Natural killer cell (primary cell): Measurements from ENCODE around the gene CLDN9. TPM values are rescaled to one million over a fixed set of nuclear protein-coding genes. Genes with fewer than 3 reads are reported as not detected.
"Not testable (repeated sequence)": the region's sequence is repeated elsewhere in the genome, so short reads cannot be mapped to it uniquely, and the experiment has no call there.

Experiments
- ATAC-seq, 3 donors: fragments of 150-1000 bp in 2 of 3; fragments of 200-7000 bp in 1 of 3; cut with Tn5 transposase; 1 replicate in 1 of 3; 2 replicates in 2 of 3; pipeline ENCODE4 v1.10.0; 2021; ENCODE audit warnings: mild to moderate bottlenecking in 2 of 3, moderate library complexity in 2 of 3
- DNase-seq, 2 donors: peaks; one replicate each; pipeline versions ENCODE4 v3.0.0 to v3.0.0-alpha.2; 2013 to 2021; ENCODE audit warnings: mixed read lengths in 1 of 2
- H3K27ac ChIP-seq: one replicate; pipeline ENCODE4 v1.5.1; 2013; ENCODE audit warnings: mild to moderate bottlenecking, low read length
- H3K27me3 ChIP-seq: one replicate; pipeline ENCODE4 v1.6.1; 2013; ENCODE audit warnings: low read length; ENCODE audit not compliant: control insufficient read depth, insufficient read depth
- H3K36me3 ChIP-seq: one replicate; pipeline ENCODE4 v1.6.1; 2013; ENCODE audit warnings: low read length; ENCODE audit not compliant: control insufficient read depth, insufficient read depth
- H3K4me1 ChIP-seq: one replicate; pipeline ENCODE4 v1.6.1; 2013; ENCODE audit warnings: low read length; ENCODE audit not compliant: control insufficient read depth, insufficient read depth
- H3K4me3 ChIP-seq: one replicate; pipeline ENCODE4 v1.5.1; 2013; ENCODE audit warnings: low read length
- H3K9me3 ChIP-seq: one replicate; pipeline ENCODE4 v1.6.1; 2013; ENCODE audit warnings: low read length; ENCODE audit not compliant: control insufficient read depth, insufficient read depth
- H3K27ac Mint-ChIP-seq, 2 donors: one replicate each; pipeline ENCODE4 v1.8.0; 2022; ENCODE audit warnings: mild to moderate bottlenecking in 2 of 2, mixed read lengths in 2 of 2, moderate library complexity in 1 of 2
- H3K27me3 Mint-ChIP-seq, 2 donors: one replicate each; pipeline ENCODE4 v1.8.0; 2022; ENCODE audit warnings: low read depth in 2 of 2, mixed read lengths in 2 of 2
- H3K36me3 Mint-ChIP-seq: one replicate; pipeline ENCODE4 v1.8.0; 2022; ENCODE audit warnings: mixed read lengths
- H3K4me1 Mint-ChIP-seq, 2 donors: one replicate each; pipeline ENCODE4 v1.8.0; 2022; ENCODE audit warnings: mixed read lengths in 2 of 2
- H3K4me3 Mint-ChIP-seq: one replicate; pipeline ENCODE4 v1.8.0; 2022; ENCODE audit warnings: mild to moderate bottlenecking, moderate library complexity, mixed read lengths
- H3K9me3 Mint-ChIP-seq, 2 donors: one replicate each; pipeline ENCODE4 v1.8.0; 2022; ENCODE audit warnings: mixed read lengths in 2 of 2
- CTCF ChIP-seq: fragments of 200-600 bp; IDR thresholded peaks from one replicate; pipeline ENCODE4 v1.8.0; 2022; ENCODE audit warnings: antibody characterized with exemption
- WGBS: methylation state at CpG from one replicate; pipeline ENCODE4 v1.1.7; 2013; ENCODE audit warnings: missing lambda C conversion rate; ENCODE audit not compliant: insufficient coverage; 5-methylcytosine and 5-hydroxymethylcytosine counted together
- intact Hi-C: fragments of 100-400 bp; cut with micrococcal nuclease; formaldehyde crosslinking; loops from one replicate; pipeline ENCODE4 v1.14.2; 2022
- total RNA-seq, 4 donors: library from RNA; stranded (reverse); fragments of 120-200 nt in 1 of 4; gene quantifications; one replicate each; pipeline versions ENCODE4 v1.2.3 to v1.2.4, GENCODE V29; 2013 to 2022

CLDN9 gene
- total RNA-seq, 3 donors from 2014 or later (not counting 1 experiment from before 2014, with no cell fraction given): 0.34 to 0.35 TPM; not detected in 1

- ATAC-seq: no peak
- Histone ChIP-seq H3K4me3 (no peak overlapping the region), H3K9me3 (no peaks in the 10 kb centered on the region), H3K27ac (no peak overlapping the region), H3K4me1 (peaks cover 80% of the 10 kb centered on the region), H3K36me3 (peaks cover 3% of the 10 kb centered on the region), H3K27me3 (peaks cover 13% of the 10 kb centered on the region)
- Mint-ChIP-seq H3K27ac (no peak overlapping the region), H3K4me3 (no peak overlapping the region), H3K36me3 (no peaks in the 10 kb centered on the region), H3K9me3 (no peaks in the 10 kb centered on the region), H3K4me1 (peaks cover 35 to 52% of the 10 kb centered on the region in 2 donors), H3K27me3 (peaks cover 10 to 15% of the 10 kb centered on the region in 2 donors)
- intact Hi-C loops: no loop called here
- DNase-seq: no peak
- no peak for TF ChIP-seq CTCF
- 88% methylated on average over 26 of the region's 26 CpGs for WGBS
Observed at GRCh38 chr16:3049921-3050481, 37.3 kb downstream of the CLDN9 start.

GRCh38 chr16:3050487-3050886 is 37.8 kb downstream of the CLDN9 start:
- H3K27ac ChIP-seq: no peak overlapping the region
- TF ChIP-seq CTCF: no peak
- peaks cover 36 to 52% of the 10 kb centered on the region in 2 donors for H3K4me1 Mint-ChIP-seq
- DNase-seq (no peak), ATAC-seq (no peak)
- no peaks in the 10 kb centered on the region for H3K9me3 Mint-ChIP-seq
- 86% methylated on average over 5 of the region's 5 CpGs for WGBS
- peaks cover 4% of the 10 kb centered on the region for H3K36me3 ChIP-seq
- peaks cover 80% of the 10 kb centered on the region for H3K4me1 ChIP-seq
- intact Hi-C loops: no loop called here
- H3K9me3 ChIP-seq: no peaks in the 10 kb centered on the region
- no peak overlapping the region for H3K4me3 ChIP-seq
- H3K27ac Mint-ChIP-seq: no peak overlapping the region
- H3K4me3 Mint-ChIP-seq: no peak overlapping the region
- H3K27me3 Mint-ChIP-seq: peaks cover 5 to 13% of the 10 kb centered on the region in 2 donors
- H3K36me3 Mint-ChIP-seq: no peaks in the 10 kb centered on the region
- H3K27me3 ChIP-seq: peaks cover 9% of the 10 kb centered on the region

GRCh38 chr16:3051009-3051408 is 38.3 kb downstream of the CLDN9 start:
- H3K36me3 ChIP-seq: peaks cover 7% of the 10 kb centered on the region
- no peak overlapping the region for H3K4me3 ChIP-seq
- no peak for TF ChIP-seq CTCF
- peaks cover 9% of the 10 kb centered on the region for H3K27me3 ChIP-seq
- no peaks in the 10 kb centered on the region for H3K9me3 ChIP-seq
- intact Hi-C loops: no loop called here
- Mint-ChIP-seq H3K27ac (no peak overlapping the region), H3K36me3 (no peaks in the 10 kb centered on the region), H3K27me3 (peaks cover 5 to 13% of the 10 kb centered on the region in 2 donors), H3K9me3 (no peaks in the 10 kb centered on the region), H3K4me1 (peaks cover 39 to 57% of the 10 kb centered on the region in 2 donors), H3K4me3 (no peak overlapping the region)
- H3K4me1 ChIP-seq: peaks cover 80% of the 10 kb centered on the region
- no peak for DNase-seq
- ATAC-seq: no peak
- 51% methylated on average over 4 of the region's 4 CpGs for WGBS
- no peak overlapping the region for H3K27ac ChIP-seq

GRCh38 chr16:3051494-3051893 is 38.8 kb downstream of the CLDN9 start:
- DNase-seq: no peak
- Histone ChIP-seq H3K4me1 (peaks cover 80% of the 10 kb centered on the region), H3K27ac (no peak overlapping the region), H3K36me3 (peaks cover 7% of the 10 kb centered on the region), H3K9me3 (no peaks in the 10 kb centered on the region), H3K4me3 (no peak overlapping the region), H3K27me3 (peaks cover 6% of the 10 kb centered on the region)
- 84% methylated on average over 8 of the region's 9 CpGs for WGBS
- ATAC-seq: no peak
- no peak for TF ChIP-seq CTCF
- Mint-ChIP-seq H3K36me3 (no peaks in the 10 kb centered on the region), H3K27ac (no peak overlapping the region), H3K9me3 (no peaks in the 10 kb centered on the region), H3K4me1 (peaks cover 39 to 58% of the 10 kb centered on the region in 2 donors), H3K27me3 (peaks cover 5 to 13% of the 10 kb centered on the region in 2 donors), H3K4me3 (no peak overlapping the region)
- intact Hi-C loops: no loop called here

- DNase-seq, H3K36me3 Mint-ChIP-seq: not testable (repeated sequence)
- peaks cover 39 to 63% of the 10 kb centered on the region in 2 donors for H3K4me1 Mint-ChIP-seq
Observed at GRCh38 chr16:3052571-3053329, 40.0 kb downstream of the CLDN9 start.

More at GRCh38 chr16:3052571-3053329, 40.0 kb downstream of the CLDN9 start:
- intact Hi-C loops, H3K9me3 Mint-ChIP-seq, H3K4me3 ChIP-seq, H3K9me3 ChIP-seq, H3K27ac ChIP-seq, H3K27me3 ChIP-seq, H3K4me3 Mint-ChIP-seq: not testable (repeated sequence)
- Histone ChIP-seq H3K36me3 (peaks cover 15% of the 10 kb centered on the region), H3K4me1 (peaks cover 82% of the 10 kb centered on the region)
- Mint-ChIP-seq H3K27me3 (peaks cover 5 to 13% of the 10 kb centered on the region in 2 donors), H3K27ac (peak overlapping the region; percentile 54 to 77)
- WGBS: 100% methylated on average over 3 of the region's 12 CpGs
- ATAC-seq: peak in 2 of 3 donors; percentile 66 to 68
